HG03108 (cell line): ENCODE measurements around the gene RAB21.
"Not testable (repeated sequence)": the region's sequence is repeated elsewhere in the genome, so short reads cannot be mapped to it uniquely, and the experiment has no call there.

Source experiments
- ATAC-seq: cut with Tn5 transposase; IDR thresholded peaks from one replicate; pipeline ENCODE4 v1.9.1; 2021; ENCODE audit warnings: moderate library complexity; ENCODE audit not compliant: unreplicated experiment

The RAB21 gene

GRCh38 chr12:71749666-71750065 is 5.0 kb upstream of the RAB21 start:
- ATAC-seq: no peak

- ATAC-seq: no peak
Observed at GRCh38 chr12:71752891-71753290, 1.8 kb upstream of the RAB21 start.

GRCh38 chr12:71755146-71755892 is 656 bp downstream of the RAB21 start:
- ATAC-seq: peak; percentile 41

- no peak for ATAC-seq
Observed at GRCh38 chr12:71756054-71756690, 1.5 kb downstream of the RAB21 start.

GRCh38 chr12:71759941-71760340 is 5.3 kb downstream of the RAB21 start:
- no peak for ATAC-seq

- ATAC-seq: no peak
Observed at GRCh38 chr12:71760471-71760870, 5.8 kb downstream of the RAB21 start.

GRCh38 chr12:71761354-71761753 is 6.7 kb downstream of the RAB21 start:
- ATAC-seq: not testable (repeated sequence)

GRCh38 chr12:71763677-71764379 is 9.2 kb downstream of the RAB21 start:
- no peak for ATAC-seq

GRCh38 chr12:71764587-71765321 is 10.1 kb downstream of the RAB21 start:
- no peak for ATAC-seq

- ATAC-seq: no peak
Observed at GRCh38 chr12:71766202-71766601, 11.5 kb downstream of the RAB21 start.

- no peak for ATAC-seq
Observed at GRCh38 chr12:71767183-71767582, 12.5 kb downstream of the RAB21 start.

- ATAC-seq: no peak
Observed at GRCh38 chr12:71768900-71769299, 14.2 kb downstream of the RAB21 start.

GRCh38 chr12:71771069-71771468 is 16.4 kb downstream of the RAB21 start:
- no peak for ATAC-seq

GRCh38 chr12:71772735-71773134 is 18.1 kb downstream of the RAB21 start:
- no peak for ATAC-seq

- ATAC-seq: no peak
Observed at GRCh38 chr12:71780237-71780822, 25.7 kb downstream of the RAB21 start.

- no peak for ATAC-seq
Observed at GRCh38 chr12:71782017-71782416, 27.4 kb downstream of the RAB21 start.

GRCh38 chr12:71786829-71787228 is 32.2 kb downstream of the RAB21 start:
- no peak for ATAC-seq

- no peak for ATAC-seq
Observed at GRCh38 chr12:71787580-71787979, 32.9 kb downstream of the RAB21 start.

- ATAC-seq: no peak
Observed at GRCh38 chr12:71790331-71790730, 35.7 kb downstream of the RAB21 start.

- no peak for ATAC-seq
Observed at GRCh38 chr12:71791473-71792150, 36.9 kb downstream of the RAB21 start.
